LNCAP (cell line): ENCODE measurements around the gene SMC3.

ENCODE experiments used
- TF ChIP-seq, protein P1 (sequence below): fragments of 450-650 bp; IDR thresholded peaks from 2 replicates; pipeline ENCODE4 v1.5.1; 2017; ENCODE audit warnings: mild to moderate bottlenecking

SMC3 gene

DNA sequence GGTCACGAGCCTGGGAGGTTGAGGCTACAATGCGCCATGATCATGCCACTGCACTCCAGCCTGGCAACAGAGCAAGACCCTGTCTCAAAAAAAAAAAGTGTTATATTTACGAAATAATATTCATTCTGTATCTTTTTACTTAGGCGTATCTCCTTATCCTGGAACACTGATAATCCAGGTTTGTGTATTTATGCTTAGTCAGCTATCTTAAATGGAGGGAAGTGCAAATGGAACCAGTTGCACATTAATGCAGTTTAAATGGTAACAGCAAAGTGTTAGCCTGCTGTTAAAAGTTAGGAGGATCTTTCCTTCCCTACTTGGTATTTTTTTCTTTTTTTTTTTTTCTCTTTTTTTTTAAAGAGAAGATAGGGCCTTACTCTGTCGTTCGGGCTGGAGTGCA, 40.6 kb downstream of the SMC3 start:
- TF ChIP-seq, protein P1, sequence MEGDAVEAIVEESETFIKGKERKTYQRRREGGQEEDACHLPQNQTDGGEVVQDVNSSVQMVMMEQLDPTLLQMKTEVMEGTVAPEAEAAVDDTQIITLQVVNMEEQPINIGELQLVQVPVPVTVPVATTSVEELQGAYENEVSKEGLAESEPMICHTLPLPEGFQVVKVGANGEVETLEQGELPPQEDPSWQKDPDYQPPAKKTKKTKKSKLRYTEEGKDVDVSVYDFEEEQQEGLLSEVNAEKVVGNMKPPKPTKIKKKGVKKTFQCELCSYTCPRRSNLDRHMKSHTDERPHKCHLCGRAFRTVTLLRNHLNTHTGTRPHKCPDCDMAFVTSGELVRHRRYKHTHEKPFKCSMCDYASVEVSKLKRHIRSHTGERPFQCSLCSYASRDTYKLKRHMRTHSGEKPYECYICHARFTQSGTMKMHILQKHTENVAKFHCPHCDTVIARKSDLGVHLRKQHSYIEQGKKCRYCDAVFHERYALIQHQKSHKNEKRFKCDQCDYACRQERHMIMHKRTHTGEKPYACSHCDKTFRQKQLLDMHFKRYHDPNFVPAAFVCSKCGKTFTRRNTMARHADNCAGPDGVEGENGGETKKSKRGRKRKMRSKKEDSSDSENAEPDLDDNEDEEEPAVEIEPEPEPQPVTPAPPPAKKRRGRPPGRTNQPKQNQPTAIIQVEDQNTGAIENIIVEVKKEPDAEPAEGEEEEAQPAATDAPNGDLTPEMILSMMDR, result no peak

GRCh38 chr10:110609605-110610004, 42.1 kb downstream of the SMC3 start:
- TF ChIP-seq, protein P1, result no peak

DNA sequence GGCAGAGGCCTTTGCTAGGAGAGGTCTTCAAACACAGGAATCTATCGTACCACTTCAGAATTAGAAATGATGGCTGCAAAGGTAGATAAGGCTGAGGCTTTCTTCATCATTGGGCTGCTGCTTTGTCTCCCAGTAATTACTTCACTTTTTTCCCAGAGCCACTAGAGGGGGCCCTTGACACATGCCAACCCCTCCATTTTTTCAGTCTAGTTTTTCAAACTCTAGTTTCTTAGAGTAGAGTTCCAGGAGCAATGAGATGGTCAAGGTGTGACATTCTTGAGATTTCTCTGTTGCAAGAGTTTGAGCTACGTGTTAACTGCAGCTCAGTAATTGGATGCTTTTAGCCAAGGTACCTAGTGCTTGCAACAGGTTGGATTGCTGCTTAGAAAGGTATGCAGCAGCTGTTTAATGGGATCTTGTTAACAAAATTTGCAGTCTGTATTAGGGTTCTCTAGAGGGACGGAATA, 42.8 kb downstream of the SMC3 start:
- TF ChIP-seq, protein P1, result peak; percentile 85

DNA sequence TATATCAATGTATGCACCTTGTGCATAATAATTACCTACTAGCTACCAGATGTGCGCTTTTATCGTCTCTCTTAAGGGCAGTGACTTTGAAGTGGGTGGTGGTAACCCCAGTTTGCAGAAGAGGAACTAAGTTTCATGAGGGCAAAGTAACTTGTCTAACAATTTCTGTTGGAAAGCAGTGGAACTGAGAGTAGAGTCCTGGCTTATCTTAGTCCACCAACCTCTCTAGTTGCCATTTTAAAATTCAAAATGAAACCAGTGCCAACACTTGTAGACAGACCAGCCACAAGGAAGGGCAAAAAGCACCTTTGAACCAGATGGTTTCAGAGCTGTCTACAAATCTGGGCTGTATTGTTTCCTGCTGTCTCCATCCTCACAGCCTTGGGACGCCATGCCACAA, 44.6 kb downstream of the SMC3 start:
- TF ChIP-seq, protein P1, result no peak

DNA sequence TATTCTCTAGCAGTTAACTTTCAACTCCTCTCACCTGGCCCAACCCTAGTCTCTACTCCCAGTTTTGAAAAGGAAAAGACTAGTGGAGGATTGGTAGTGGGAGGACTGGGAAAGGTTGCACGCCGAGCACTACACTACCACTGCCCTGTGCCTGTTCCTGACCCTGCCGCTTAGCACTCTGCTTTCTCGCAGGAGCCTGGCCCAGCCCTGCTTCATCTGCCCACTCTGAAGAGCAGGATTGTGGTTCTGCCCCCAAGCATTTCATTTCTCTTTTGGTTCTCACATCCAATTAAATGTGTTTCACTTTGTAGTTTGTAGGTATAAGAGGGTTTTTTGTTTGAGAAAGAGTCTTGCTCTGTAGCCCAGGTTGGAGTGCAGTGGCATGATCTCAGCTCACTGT, 45.1 kb downstream of the SMC3 start:
- TF ChIP-seq, protein P1, result no peak

DNA sequence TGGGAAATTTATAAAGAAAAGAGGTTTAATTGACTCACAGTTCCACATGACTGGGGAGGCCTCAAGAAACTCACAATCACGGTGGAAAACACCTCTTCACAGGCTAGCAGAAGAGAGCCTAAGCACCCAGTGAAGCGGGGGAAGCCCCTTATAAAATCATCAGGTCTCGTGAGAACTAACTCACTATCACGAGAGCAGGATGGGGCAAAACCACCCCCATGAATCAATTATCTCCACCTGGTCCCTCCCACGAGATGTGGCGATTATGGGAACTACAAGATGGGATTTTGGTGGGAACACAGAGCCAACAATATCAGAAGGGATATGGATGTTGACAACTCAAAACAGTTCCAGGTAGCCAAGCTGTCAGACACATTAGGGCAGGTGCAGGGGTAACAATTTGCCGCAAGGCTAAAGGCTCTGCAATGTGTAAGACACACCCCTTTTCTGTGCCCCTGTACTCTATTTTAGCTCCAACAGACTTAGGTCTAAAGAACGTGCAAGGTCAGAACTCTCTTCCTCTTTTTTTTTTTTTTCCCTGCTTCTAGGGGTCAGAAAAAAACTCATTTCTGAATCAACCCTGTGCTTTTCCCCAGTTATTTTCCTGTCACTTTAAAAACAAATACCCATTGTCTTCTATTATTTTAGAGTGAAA, 46.0 kb downstream of the SMC3 start:
- TF ChIP-seq, protein P1, result no peak

DNA sequence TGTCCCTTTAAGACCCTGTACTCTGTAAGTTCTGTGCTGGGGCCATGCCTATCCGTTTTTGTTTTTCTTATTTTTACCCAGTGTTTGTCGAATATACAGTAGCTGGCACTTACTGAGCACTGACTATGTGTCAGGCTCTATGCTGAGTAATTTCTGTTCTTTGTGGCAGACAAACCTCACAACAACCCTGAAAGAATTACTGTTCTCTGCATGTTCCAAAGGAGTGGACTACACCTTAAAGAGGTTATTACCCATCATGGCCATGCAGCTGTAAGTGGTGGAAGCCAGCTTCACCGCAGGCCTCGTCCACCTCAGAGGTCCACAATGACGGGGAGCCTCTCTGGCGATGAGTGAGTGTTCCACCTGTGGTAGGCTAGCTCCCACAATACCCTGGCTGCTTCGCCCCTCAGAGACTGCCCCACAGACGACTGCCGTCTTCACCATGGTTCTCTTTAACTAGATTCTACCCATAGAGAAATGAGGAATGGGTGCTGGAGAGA, 46.6 kb downstream of the SMC3 start:
- TF ChIP-seq, protein P1, result no peak
